Esophagus muscularis mucosa (tissue), 4 donors: ENCODE results near the gene DOCK4.

Experiments
- EP300 ChIP-seq: sonication (generic); formaldehyde crosslinking; IDR thresholded peaks from one replicate; pipeline ENCODE4 v1.6.1; 2017; ENCODE audit warnings: antibody characterized with exemption
- POLR2A ChIP-seq: fragments of 450-650 bp; IDR thresholded peaks from one replicate; pipeline ENCODE4 v1.6.1; 2017; ENCODE audit warnings: antibody characterized with exemption, moderate library complexity, mild to moderate bottlenecking, low read depth
- TF ChIP-seq, protein P1 (sequence below), 3 experiments: fragments of 200-600 bp in 2 of 3; fragments of 450-650 bp in 1 of 3; sonication (generic) in 2 of 3; IDR thresholded peaks; one replicate each; pipeline ENCODE4 v1.5.1; 2017 to 2019; ENCODE audit warnings: antibody characterized with exemption in 3 of 3, mild to moderate bottlenecking in 2 of 3, moderate library complexity in 1 of 3

GRCh38 chr7:112007185-112007584, 199.0 kb downstream of the DOCK4 start:
- TF ChIP-seq POLR2A, result no peak
- TF ChIP-seq, protein P1, sequence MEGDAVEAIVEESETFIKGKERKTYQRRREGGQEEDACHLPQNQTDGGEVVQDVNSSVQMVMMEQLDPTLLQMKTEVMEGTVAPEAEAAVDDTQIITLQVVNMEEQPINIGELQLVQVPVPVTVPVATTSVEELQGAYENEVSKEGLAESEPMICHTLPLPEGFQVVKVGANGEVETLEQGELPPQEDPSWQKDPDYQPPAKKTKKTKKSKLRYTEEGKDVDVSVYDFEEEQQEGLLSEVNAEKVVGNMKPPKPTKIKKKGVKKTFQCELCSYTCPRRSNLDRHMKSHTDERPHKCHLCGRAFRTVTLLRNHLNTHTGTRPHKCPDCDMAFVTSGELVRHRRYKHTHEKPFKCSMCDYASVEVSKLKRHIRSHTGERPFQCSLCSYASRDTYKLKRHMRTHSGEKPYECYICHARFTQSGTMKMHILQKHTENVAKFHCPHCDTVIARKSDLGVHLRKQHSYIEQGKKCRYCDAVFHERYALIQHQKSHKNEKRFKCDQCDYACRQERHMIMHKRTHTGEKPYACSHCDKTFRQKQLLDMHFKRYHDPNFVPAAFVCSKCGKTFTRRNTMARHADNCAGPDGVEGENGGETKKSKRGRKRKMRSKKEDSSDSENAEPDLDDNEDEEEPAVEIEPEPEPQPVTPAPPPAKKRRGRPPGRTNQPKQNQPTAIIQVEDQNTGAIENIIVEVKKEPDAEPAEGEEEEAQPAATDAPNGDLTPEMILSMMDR (IDR thresholded peaks at IDR 0.05), result no peak
- no peak for TF ChIP-seq EP300
